T follicular helper cell (primary cell): ENCODE data around the gene IRF3.
A peak's percentile ranks its signal among the peaks of the same experiment; 100 is the strongest.

Experiments
- DNase-seq: peaks from one replicate; pipeline ENCODE4 v3.0.0-alpha.2; 2020; ENCODE audit warnings: low read depth
- total RNA-seq, 2 experiments: gene quantifications; one replicate each; lab custom pipeline; 2026; lab: John Stamatoyannopoulos, UW

Gene IRF3, protein sequence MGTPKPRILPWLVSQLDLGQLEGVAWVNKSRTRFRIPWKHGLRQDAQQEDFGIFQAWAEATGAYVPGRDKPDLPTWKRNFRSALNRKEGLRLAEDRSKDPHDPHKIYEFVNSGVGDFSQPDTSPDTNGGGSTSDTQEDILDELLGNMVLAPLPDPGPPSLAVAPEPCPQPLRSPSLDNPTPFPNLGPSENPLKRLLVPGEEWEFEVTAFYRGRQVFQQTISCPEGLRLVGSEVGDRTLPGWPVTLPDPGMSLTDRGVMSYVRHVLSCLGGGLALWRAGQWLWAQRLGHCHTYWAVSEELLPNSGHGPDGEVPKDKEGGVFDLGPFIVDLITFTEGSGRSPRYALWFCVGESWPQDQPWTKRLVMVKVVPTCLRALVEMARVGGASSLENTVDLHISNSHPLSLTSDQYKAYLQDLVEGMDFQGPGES
- total RNA-seq = 65.7 to 149 reads per million in 2 experiments

DNA sequence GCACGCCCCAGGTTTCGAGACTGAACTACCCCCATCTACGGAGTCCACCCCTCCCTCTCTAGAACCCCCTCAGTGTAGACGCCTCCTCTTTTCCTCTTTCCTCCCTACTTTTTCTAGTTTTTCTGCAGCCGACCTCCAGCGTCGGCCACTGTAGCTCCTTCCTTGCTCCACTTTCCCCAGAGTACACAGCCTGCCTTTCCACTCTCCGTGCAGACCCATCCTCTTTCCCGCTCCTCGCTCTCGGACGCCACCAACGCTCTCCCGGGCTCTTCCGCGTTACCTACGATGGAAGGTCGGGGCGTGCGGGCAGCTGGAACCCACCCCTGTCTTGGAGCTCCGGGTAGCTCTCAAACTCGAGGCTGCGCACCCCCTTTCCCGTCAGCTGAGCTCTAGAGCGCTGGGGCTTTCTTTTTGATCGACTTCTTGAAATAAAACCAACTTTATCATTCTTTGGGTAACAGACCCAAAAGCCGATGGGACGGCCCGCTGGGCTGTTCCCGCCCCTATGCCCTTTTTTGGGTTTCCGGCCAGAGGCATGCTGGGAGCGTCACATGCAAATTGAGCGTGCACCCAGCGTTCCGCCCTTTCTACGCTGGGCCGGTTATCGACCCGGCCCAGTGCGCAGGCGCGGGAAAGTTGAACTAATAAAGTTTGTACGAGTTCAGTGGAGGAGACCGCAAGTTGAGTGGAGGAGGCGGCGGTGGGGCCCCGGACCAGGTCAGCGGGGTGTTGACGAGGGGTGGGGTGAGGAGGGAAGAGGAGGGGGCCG lies at the start of gene IRF3, which contains the start of gene BCL2L12:
Gene IRF3 (minus strand): TSS at position 507 of the 769 bp plus-strand sequence. CDS start 1,019 bp downstream, outside the sequence.
Gene BCL2L12 (plus strand): TSS at position 583 of the 769 bp plus-strand sequence. CDS start 760 bp downstream, outside the sequence.
- DNase-seq = peak; percentile 100

DNA sequence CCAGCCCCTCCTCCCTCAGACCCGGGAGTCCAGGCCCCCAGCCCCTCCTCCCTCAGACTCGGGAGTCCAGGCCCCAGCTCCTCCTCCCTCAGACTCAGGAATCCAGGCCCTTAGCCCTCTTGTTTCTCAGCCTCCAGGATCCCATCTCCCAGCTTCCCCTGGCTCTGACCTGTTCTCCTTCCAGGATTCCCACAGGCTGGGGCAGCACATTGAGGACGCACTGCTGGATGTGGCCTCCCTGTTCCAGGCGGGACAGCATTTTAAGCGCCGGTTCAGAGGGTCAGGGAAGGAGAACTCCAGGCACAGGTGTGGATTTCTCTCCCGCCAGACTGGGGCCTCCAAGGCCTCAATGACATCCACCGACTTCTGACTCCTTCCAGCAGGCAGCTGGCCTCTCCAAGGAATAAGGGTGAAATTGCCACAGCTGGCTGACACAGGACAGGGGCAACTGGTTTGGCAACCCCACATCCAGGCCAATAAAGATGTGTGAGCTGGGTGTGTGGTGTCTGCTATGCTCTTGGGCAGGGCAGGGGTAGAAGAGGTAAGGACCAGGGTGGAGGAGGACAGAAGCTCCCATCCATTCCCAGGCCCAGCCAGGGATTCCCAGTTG lies 47.7 kb upstream of the IRF3 start:
- no peak for DNase-seq

DNA sequence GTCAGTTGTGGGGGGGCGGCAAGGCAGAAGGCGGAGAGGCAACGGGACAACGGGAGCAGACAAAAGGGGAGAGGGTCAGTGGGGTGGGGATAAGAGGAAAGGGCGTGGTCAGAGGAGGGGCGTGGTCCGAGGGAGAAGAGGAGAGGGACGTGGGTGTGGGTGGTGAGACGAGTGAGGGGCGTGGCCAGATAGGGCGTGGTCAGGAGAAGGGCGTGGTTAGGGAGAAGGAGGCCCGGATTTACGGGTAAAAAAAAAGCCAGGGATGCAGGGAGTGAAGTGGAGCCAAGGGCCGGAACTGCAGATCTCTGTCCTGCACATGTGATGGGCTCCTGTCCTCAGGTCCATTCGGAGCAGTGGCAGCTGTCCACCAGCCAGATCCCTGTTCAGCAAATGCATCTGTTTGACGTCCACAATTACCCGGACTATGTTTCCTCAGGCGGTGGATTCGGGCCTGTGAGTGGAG lies 46.8 kb upstream of the IRF3 start:
- no peak for DNase-seq

DNA sequence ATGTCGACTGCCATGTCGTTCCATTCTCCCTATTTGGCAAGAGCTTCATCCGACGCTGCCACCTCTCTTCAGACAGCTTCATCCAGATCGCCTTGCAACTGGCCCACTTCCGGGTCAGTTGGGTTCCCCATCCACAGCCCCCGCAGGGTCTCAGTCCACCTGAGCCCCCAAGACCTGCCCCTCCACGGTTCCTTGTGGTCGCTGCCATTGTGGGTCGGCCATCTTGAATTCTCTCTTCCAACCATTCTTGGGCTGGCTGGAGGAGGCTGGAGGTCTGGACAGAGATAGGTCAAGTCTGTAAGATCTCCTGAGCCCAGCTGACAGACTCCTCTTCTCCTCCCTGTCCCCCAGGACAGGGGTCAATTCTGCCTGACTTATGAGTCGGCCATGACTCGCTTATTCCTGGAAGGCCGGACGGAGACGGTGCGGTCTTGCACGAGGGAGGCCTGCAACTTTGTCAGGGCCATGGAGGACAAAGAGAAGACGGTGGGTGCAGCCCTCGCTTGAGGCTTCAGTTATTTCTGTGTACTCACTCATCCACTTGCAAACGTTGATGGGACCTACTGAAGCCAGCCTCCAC lies 44.8 kb upstream of the IRF3 start:
- DNase-seq = no peak

DNA sequence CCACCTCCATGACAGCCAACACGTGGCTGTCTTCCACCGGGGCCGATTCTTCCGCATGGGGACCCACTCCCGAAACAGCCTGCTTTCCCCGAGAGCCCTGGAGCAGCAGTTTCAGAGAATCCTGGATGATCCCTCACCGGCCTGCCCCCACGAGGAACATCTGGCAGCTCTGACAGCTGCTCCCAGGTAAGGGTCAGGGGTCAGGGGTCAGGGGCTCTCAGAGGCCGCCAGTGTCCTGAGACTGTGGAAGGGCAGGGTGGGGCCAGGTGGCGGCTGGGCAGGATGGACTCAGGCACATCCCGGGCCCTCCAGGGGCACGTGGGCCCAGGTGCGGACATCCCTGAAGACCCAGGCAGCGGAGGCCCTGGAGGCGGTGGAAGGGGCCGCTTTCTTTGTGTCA lies 40.3 kb upstream of the IRF3 start:
- DNase-seq = no peak

DNA sequence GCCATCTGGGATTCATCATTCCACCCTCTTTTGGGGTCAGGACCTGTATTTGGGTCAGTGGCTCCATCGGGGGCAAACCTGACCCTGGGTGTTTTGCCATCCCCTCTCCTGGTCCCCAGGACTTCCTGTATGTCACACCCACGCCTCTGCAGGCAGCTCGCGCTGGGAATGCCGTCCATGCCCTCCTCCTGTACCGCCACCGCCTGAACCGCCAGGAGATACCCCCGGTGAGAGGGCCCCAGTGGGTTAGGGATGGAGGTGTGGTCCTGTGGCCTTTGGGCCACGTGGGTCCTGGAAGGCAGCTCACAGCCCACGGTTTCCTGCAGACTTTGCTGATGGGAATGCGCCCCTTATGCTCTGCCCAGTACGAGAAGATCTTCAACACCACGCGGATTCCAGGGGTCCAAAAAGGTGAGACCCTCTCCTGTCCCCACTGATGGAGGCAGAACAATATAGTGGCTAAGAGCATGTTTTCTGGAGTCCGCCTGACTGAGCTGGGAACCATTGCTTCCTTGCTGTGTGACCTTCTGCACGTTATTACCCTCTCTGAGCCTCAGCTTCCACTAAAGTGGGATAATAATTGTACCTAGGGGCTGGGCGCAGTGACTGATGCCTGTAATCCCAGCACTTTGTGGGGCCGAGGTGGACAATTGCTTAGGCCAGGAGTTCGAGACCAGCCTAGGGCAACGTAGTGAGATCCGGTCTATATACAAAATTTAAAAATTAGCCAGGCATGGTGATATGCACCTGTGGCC lies 39.4 kb upstream of the IRF3 start:
- DNase-seq = no peak

DNA sequence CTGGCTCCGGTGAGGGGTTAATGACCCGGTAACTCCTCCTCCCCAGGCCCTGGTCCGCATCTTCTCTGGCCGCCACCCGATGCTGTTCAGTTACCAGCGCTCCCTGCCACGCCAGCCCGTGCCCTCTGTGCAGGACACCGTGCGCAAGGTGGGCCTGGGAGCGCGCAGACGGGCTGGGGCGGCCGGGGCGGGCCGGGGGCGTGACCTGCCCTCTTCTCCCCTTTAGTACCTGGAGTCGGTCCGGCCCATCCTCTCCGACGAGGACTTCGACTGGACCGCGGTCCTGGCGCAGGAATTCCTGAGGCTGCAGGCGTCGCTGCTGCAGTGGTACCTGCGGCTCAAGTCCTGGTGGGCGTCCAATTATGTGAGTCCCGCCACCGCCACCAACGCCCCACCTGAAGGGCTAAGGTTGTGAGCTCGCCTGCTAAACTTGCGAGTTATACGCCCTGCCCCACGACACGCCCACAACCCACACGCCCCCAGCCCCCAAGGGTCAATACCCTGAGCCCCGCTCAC lies 35.7 kb upstream of the IRF3 start:
- DNase-seq = no peak

DNA sequence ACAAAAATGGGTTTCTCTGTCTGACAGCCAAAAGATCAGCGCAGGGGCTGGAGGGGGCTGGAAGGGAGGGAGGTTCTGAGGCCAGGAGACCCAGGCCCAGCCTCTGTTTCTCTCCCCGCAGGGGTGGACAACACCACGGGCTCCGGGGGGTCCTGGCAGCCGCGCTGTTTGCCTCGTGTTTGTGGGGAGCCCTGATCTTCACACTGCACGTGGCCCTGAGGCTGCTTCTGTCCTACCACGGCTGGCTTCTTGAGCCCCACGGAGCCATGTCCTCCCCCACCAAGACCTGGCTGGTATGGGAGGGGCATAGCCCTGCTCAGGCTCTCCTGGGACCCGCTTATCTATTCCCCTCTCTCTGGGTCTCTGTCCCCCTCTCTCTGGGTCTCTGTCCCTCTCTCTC lies 34.9 kb upstream of the IRF3 start:
- DNase-seq = no peak

DNA sequence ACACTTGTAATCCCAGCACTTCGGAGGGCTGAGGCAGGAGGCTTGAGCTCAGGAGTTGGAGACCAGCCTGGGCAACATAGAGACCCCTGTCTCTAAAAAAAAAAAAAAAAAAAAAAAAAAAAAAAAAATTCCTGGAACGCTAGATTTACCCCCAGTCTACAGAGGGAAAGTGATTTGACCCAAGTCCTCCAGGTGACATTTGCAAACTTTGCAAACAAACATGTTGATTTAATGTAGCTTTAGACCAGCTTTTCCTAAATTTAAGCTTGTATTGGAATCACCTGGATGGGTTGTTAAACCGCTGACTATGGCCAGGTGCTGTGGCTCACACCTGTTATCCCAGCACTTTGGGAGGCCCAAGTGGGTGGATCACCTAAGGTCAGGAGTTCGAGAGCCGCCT lies 33.7 kb upstream of the IRF3 start:
- no peak for DNase-seq

DNA sequence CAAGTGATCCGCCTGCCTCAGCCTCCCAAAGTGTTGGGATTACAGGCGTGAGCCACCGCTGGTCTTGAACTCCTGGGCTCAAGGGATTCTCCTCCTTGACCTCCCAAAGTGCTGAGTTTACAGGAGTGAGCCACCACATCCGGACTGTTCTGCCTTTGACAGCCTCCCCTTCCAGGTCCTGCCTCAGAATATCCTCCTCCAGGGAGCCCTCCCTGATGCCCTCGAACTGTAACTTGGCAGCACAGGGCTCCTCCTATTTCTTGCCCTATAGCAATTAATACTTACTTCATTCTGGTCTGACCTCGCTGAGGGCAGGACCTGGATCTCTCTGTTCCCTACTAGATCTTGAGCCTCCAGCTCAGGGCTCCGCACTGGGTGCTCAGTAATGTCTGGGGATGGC lies 31.2 kb upstream of the IRF3 start:
- no peak for DNase-seq

DNA sequence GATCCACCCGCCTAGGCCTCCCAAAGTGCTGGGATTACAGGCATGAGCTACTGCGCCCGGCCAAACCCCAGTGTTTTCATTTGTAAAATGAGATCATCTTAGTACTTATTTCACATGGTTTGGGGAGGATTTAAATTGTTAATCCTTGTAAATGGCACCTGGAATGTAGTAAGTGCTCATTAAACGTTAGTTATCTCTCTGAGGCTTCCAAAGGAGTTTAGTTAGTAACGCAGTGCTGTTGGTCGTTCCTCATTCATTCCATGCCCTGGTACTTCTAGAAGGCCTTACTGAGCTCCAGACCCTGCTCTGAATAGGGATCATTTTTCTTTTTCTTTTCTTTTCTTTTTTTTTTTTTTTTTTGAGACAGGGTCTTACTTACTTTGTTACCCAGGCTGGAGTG lies 30.5 kb upstream of the IRF3 start:
- DNase-seq = no peak

DNA sequence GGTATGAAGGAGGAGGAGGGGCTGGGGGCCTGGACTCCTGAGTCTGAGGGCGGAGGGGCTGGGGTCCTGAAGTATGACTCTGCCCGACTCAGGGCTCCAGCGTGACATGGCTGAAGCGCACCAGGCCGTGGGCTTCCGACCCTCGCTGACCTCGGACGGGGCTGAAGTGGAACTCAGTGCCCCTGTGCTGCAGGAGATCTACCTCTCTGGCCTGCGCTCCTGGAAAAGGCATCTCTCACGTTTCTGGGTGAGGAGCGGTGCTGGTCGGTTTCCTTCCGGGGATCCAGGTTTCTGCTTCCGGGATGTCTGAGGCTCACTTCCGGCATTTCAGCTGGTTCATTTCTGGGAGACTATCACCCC lies 26.5 kb upstream of the IRF3 start:
- DNase-seq = no peak

DNA sequence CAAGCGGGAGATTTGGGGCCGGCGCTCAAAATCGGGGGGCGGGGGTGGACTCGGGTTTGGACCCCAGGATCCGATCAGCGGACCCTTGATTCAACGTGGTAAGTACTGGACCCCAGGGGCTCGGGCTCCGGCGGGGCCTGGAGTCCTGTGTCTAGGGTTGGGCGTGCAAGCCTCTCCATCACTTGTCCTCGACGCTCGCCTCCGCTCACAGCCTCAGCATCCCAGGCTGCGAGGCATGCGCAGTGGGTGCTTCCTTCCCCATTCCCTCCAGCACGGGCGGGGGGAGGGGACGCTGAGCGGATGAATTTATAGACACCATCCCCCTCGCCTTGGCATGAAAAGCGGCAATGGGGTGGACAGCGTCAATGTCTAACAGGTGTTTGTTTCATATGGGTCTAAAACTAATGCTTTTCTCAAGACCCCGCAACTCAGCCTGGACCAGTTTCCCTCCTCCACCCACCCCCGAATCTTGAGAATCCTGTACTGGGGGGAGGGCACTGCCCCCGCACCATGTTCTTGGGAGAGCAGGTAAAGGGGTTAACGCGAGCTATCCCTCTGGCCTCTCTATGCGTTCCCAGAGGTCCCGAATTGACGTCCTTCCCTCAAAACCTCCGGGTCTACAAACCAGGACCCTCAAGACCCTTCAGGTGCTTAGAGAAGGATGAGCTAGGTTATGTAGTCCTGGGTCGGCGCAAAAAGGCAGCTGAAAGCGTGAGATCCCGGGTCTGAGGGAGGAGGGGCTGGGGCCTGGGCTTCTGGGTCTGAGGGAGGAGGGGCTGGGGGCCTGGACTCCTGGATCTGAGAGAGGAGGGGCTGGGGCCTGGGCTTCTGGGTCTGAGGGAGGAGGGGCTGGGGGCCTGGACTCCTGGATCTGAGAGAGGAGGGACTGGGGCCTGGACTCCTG lies 25.8 kb upstream of the IRF3 start:
- no peak for DNase-seq

DNA sequence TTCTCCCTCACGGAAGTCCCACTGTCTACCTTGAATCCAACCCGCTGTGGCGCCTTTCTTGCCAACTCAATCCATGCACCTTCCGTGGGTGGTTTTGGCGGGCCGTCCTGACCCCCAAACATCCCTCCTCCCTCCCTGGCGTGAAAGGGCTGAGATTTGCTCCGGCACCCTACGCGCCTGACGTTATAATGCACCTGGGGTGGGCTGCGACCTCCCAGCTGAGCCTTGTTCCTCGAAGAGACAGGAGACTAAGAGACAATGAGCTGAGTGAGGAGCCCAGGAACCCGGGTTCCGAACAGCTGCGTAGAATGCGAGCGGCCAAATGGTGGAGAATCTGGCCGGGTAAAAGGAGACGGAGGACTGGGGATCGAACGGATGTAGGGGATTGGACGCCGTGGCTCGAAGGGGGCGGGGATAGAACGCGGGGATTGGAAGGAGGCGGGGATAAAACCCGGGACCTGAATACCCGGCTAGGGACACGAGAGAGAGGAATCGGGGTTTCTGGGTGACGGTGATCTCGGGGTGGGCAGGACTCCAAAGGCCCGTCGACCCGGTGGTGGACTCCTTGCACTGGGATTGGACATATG lies 25.1 kb upstream of the IRF3 start, which contains the start of gene CPT1C:
Gene CPT1C (plus strand): TSS at position 461 of the 587 bp plus-strand sequence. CDS start 1,137 bp downstream, outside the sequence.
- DNase-seq = peak; percentile 29

DNA sequence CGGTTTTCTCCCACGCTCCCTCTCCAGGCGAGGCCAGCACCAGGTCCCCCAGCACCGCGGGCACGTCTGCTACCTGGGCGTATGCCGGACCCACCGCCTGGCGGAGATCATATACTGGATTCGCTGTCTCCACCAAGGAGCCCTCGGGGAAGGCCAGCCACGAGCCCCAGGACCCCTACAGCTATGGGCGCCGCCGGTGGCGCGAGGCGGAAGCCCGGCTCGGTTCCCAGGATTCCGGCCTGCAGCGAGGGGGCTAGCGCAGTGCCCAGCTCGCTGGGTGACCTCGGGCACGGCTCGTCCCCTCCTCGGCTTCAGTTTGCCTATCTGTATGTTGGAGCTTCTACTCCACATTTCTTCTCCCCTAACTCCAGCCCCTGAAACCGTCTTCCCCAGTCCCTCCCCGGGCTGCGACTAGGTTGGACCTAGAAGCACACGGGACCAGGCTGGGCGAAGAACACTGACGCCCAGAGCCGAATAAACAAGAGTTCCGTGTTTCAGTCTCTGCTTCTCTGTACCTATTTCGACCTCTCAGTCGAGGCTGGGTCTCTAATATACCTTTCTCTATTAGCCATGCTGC lies 24.5 kb upstream of the IRF3 start:
- DNase-seq = no peak

DNA sequence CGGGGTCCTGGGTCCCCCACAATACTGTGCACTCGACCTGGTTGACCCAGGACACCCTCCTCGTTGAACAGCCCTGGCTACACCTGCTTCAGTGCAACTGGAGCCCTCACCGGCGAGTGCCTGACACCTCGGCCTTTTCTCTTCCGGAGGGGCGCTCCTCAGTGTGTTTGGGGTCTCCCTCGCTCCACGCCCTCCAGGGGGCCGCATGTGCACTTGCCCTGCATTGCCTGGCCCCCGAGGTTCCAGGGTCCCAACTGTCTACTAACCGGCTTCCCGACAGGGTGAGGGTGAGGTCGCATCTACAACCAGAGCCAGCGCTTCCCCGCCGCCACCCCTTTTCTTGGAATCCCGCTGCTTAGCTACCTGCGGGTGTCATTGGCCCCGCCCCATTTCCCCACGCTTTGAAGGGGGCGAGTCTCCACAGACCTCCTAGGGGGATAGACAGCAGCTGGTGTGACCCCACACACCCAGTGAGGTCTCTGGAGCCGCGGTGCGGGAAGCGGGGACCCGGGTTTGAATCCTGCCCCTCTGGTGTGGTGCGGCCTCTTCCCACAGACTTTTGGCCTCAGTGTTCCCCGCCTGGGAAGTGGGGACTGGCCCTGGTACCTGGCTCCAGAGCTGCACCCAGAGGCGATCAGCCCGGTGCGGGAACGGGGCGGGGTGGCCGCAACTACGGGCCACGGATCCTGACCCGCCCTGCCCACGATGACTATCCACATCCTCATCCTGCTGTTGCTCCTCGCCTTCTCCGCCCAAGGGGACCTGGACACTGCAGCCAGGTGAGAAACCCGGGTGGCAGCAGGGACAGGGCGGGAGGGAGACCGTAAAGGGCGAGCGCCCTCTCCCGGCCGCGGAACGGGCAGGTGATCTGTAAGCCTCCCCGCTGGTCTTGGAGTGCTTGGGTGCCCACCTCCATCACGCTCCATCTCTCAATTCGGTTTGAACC lies 23.7 kb upstream of the IRF3 start, which contains the start of gene ADM5:
Gene ADM5 (plus strand): TSS at position 462 of the 946 bp plus-strand sequence. CDS start 244 bp downstream, at position 706.
- DNase-seq = no peak

DNA sequence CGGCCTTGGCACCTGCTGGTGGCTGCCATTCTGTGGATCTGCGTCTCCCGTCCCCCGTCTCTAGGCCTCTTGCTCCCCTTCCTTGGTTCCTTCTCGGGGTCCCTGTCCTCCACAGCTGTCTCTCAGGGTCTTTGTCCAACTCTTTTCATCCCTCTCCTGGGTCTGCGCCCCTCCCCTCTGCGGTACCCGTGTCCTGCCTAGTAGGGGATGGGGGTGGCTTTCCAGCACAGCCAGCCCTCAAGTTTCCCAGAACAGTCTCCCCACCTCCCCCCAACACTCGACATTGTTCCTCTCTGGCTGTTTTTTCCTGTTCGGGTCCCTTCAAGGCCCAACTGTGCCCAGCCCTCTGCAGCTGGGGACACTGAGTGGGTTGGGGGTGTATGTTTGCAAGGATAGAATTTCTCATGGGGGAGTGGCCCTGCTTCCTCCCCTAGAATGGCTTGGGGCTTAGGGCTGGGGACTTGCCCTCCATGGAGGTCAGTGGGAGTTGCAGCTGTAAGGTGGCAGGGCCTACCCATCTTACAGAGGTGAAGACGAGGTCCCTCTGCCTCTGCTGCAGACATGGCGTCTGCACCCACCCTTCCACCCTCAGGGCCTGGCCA lies 23.0 kb upstream of the IRF3 start:
- DNase-seq = no peak
